ENCODE data around the gene MTO1.

DNA sequence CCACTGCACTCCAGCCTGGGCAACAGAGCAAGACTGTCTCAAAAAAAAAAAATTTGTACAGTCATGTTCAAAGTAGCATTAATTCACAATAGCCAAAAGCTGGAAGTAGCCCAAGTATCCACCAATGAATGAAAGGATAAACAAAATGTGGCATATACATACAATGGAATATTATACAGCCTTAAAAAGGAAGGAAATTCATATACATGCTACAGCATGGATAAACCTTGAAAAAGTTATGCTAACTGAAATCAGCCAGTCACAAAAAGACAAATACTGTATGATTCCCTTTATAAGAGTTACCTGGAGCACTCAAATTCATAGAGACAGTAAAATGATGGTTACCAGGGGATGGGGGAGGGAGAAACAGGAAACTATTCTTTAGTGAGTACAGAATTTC, 43.6 kb downstream of the MTO1 start:
- TF ChIP-seq, protein P1, sequence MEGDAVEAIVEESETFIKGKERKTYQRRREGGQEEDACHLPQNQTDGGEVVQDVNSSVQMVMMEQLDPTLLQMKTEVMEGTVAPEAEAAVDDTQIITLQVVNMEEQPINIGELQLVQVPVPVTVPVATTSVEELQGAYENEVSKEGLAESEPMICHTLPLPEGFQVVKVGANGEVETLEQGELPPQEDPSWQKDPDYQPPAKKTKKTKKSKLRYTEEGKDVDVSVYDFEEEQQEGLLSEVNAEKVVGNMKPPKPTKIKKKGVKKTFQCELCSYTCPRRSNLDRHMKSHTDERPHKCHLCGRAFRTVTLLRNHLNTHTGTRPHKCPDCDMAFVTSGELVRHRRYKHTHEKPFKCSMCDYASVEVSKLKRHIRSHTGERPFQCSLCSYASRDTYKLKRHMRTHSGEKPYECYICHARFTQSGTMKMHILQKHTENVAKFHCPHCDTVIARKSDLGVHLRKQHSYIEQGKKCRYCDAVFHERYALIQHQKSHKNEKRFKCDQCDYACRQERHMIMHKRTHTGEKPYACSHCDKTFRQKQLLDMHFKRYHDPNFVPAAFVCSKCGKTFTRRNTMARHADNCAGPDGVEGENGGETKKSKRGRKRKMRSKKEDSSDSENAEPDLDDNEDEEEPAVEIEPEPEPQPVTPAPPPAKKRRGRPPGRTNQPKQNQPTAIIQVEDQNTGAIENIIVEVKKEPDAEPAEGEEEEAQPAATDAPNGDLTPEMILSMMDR (IDR thresholded peaks at IDR 0.05 in 8 of 11, conservative IDR thresholded peaks at IDR 0.05 in 3 of 11): no peak
- no peak for TF ChIP-seq POLR2A (IDR thresholded peaks at IDR 0.05)

All from spleen (tissue), 7 donors.